PC-3 (cell line): ENCODE measurements around the gene ESYT1. TPM values are rescaled to one million over a fixed set of nuclear protein-coding genes. Genes with fewer than 3 reads are reported as not detected.

Experiments
- ATAC-seq: fragments of 200-7000 bp; cut with Tn5 transposase; 2 replicates; pipeline ENCODE4 v1.9.1; 2020; ENCODE audit warnings: mild to moderate bottlenecking, moderate library complexity
- BruUV-seq: library from RNA; stranded (reverse); fragments of 400-500 nt; replicated peaks from 2 replicates; lab custom pipeline; 2021; lab: Mats Ljungman, UMichigan
- CTCF ChIA-PET: fragments of 300-600 bp; sonication (Branson Sonifier 250); formaldehyde crosslinking; loops from one replicate; lab custom pipeline; 2022; ENCODE audit warnings: antibody characterized with exemption; lab: Charles Lee
- POLR2A ChIA-PET: fragments of 300-600 bp; sonication (Branson Sonifier 250); formaldehyde crosslinking; loops from one replicate; lab custom pipeline; 2022; ENCODE audit warnings: antibody characterized with exemption; ENCODE audit not compliant: unreplicated experiment; lab: Charles Lee
- DNase-seq: peaks from one replicate; pipeline ENCODE4 v3.0.0-alpha.2; 2015
- H2AFZ ChIP-seq: fragments of 300-600 bp; sonication (generic); 2 replicates; pipeline ENCODE4 v1.6.0; 2016; ENCODE audit warnings: antibody characterized with exemption, low read length
- H3F3A ChIP-seq: fragments of 300-600 bp; sonication (generic); one replicate; pipeline ENCODE4 v1.6.0; 2017; ENCODE audit warnings: antibody characterized with exemption, low read length, control low read depth, mild to moderate bottlenecking; ENCODE audit not compliant: unreplicated experiment
- H3K27ac ChIP-seq: fragments of 300-600 bp; sonication (generic); 2 replicates; pipeline ENCODE4 v1.5.1; 2016; ENCODE audit warnings: mild to moderate bottlenecking, low read length
- H3K27me3 ChIP-seq: fragments of 300-600 bp; sonication (generic); 2 replicates; pipeline ENCODE4 v1.6.1; 2016; ENCODE audit warnings: low read length, mixed read lengths
- H3K36me3 ChIP-seq: fragments of 300-600 bp; sonication (generic); 2 replicates; pipeline ENCODE4 v1.6.1; 2016; ENCODE audit warnings: low read depth, mixed run types, low read length, mixed read lengths
- H3K4me1 ChIP-seq: fragments of 300-600 bp; sonication (generic); 2 replicates; pipeline ENCODE4 v1.5.1; 2016; ENCODE audit warnings: low read length; ENCODE audit not compliant: insufficient read depth
- H3K4me2 ChIP-seq: fragments of 300-600 bp; sonication (generic); 2 replicates; pipeline ENCODE4 v1.6.0; 2016; ENCODE audit warnings: low read length
- H3K4me3 ChIP-seq: fragments of 300-600 bp; sonication (generic); 2 replicates; pipeline ENCODE4 v1.5.1; 2016; ENCODE audit warnings: mild to moderate bottlenecking, low read length, mixed read lengths
- H3K79me2 ChIP-seq: fragments of 300-600 bp; sonication (generic); 2 replicates; pipeline ENCODE4 v1.6.1; 2017; ENCODE audit warnings: low read length, mixed read lengths
- H3K9ac ChIP-seq: fragments of 300-600 bp; sonication (generic); 2 replicates; pipeline ENCODE4 v1.6.0; 2016; ENCODE audit warnings: mild to moderate bottlenecking, low read length
- H3K9me2 ChIP-seq: fragments of 300-600 bp; sonication (generic); replicated peaks from 2 replicates; pipeline ENCODE4 v1.6.1; 2016; ENCODE audit warnings: mixed run types, low read length, mixed read lengths
- H3K9me3 ChIP-seq: fragments of 300-600 bp; sonication (generic); 2 replicates; pipeline ENCODE4 v1.6.1; 2016; ENCODE audit warnings: low read length, mixed read lengths
- H4K20me1 ChIP-seq: fragments of 300-600 bp; sonication (generic); 2 replicates; pipeline ENCODE4 v1.6.1; 2016; ENCODE audit warnings: low read length, mixed read lengths
- EZH2 ChIP-seq: fragments of 300-600 bp; sonication (generic); IDR thresholded peaks from one replicate; pipeline ENCODE4 v1.6.1; 2017; ENCODE audit warnings: antibody characterized with exemption, mild to moderate bottlenecking, low read length; ENCODE audit not compliant: unreplicated experiment
- EZH2phosphoT487 ChIP-seq: fragments of 300-600 bp; sonication (generic); IDR thresholded peaks from 2 replicates; pipeline ENCODE4 v1.6.1; 2018; ENCODE audit warnings: mild to moderate bottlenecking, antibody characterized with exemption, low read length, borderline replicate concordance
- intact Hi-C: fragments of 100-400 bp; cut with micrococcal nuclease; formaldehyde crosslinking; loops from 2 replicates; pipeline ENCODE4 v1.9.0; 2023
- total RNA-seq: library from RNA; depleted of rRNA; stranded (reverse); fragments of >200 nt; gene quantifications from 2 replicates; pipeline ENCODE4 v1.2.3, GENCODE V29; 2014
- TF ChIP-seq, protein P1 (sequence below): fragments of 300-600 bp; sonication (generic); conservative IDR thresholded peaks from 2 replicates; pipeline ENCODE4 v1.5.1; 2017; ENCODE audit warnings: antibody characterized with exemption, low read depth, mild to moderate bottlenecking, low read length

Gene ESYT1
- total RNA-seq, 1 experiment from 2014 or later, result 120 TPM

DNA sequence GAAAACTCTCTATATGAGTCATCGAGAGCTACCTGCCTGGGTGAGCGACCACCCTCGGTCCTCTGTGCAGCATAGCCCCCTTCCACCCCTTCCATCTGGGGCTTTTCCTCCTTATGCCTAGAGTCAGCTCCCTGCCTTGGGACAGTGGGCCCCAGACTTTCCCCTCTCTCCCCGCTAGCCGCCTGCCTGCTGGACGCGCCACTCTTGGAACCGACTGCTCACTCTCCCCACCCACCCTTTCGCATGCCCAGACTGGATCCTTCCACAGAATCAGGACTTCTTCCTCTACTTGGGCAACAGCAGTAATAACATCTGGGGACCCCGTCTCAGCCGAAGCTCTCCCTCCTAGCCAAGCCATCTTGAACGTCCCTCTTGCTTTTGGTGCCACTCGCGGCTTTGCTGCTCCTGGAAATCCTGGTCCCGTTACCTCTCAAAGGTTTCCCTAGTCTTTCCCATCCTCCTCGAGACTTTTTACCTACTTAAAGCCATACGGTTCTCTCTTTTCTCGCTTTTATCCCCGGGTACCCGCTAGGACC is 671 bp downstream of the ESYT1 start:
- Histone ChIP-seq H3K27me3 (no peaks in the 10 kb centered on the region), H3K4me3 (peak overlapping the region; percentile 96), H3K27ac (no peak overlapping the region; the same call in 1 of the 2 replicates), H3K4me1 (peaks cover 33% of the 10 kb centered on the region), H3K9me2 (no peaks in the 10 kb centered on the region), H2AFZ (peak overlapping the region; percentile 85), H3K9ac (peak overlapping the region; percentile 84), H3K79me2 (peaks cover 25% of the 10 kb centered on the region), H3K36me3 (peaks cover 26% of the 10 kb centered on the region), H4K20me1 (no peaks in the 10 kb centered on the region), H3F3A (no peaks in the 10 kb centered on the region), H3K9me3 (no peaks in the 10 kb centered on the region), H3K4me2 (peak overlapping the region; percentile 100)
- ATAC-seq (peak; percentile 6), DNase-seq (no peak)
- no peak for TF ChIP-seq EZH2phosphoT487
- TF ChIP-seq, protein P1, sequence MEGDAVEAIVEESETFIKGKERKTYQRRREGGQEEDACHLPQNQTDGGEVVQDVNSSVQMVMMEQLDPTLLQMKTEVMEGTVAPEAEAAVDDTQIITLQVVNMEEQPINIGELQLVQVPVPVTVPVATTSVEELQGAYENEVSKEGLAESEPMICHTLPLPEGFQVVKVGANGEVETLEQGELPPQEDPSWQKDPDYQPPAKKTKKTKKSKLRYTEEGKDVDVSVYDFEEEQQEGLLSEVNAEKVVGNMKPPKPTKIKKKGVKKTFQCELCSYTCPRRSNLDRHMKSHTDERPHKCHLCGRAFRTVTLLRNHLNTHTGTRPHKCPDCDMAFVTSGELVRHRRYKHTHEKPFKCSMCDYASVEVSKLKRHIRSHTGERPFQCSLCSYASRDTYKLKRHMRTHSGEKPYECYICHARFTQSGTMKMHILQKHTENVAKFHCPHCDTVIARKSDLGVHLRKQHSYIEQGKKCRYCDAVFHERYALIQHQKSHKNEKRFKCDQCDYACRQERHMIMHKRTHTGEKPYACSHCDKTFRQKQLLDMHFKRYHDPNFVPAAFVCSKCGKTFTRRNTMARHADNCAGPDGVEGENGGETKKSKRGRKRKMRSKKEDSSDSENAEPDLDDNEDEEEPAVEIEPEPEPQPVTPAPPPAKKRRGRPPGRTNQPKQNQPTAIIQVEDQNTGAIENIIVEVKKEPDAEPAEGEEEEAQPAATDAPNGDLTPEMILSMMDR, result no peak
- no peak for TF ChIP-seq EZH2
- intact Hi-C loops, result no loop called here
- no TSS peak for BruUV-seq
- ChIA-PET CTCF (interaction anchor here (1.7 to 1.8 kb wide), 2 partner anchors 10 to 60 kb away, joined by 11 to 17 read pairs; partner anchors contain the start of genes SMARCC2 and ZC3H10), POLR2A (interaction anchor here (0.6 to 1.4 kb wide), 5 partner anchors 30 to 93 kb away, joined by 4 to 17 read pairs (median 4); partner anchors contain the start of genes MYL6 and RNF41)

DNA sequence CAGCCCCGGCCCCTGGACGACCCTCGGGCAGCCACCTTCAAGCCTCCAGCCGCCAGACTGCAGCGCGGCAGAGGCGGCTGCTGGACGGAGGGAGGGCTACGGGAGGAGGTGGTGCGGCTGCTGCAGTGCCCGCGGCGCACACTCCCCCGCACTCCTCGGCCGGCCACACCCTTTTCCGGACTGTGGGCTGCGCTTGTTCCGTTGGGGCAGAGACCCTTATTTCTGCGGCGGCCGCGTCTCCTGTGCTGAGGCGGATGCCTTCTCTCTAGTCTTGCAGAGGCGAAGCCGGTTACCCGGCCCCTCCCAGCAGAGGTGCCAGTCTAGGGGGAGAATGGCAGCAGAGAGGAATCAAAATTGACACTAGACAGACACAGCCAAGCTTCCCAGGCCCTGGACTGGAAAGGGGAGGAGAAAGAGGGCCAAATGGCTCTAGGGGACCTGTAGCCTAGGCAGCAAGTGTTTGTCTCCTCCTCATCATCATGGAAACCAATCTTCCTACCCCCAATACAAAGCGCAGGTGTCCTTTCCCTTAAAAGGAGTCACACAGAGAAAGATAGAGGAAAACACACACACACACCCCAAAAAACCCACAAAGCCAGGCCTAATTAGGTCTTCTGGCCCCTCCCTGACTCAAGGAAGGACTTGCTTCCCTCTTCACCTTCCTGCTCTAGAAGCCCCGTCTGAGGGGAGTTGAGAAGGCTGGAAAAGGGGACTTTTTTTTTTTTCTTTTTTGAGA is 1.3 kb downstream of the ESYT1 start:
- Histone ChIP-seq H3K79me2 (peaks cover 25% of the 10 kb centered on the region), H2AFZ (peak overlapping the region; percentile 85), H3K27ac (no peak overlapping the region; the same call in 1 of the 2 replicates), H3F3A (no peaks in the 10 kb centered on the region), H3K36me3 (peaks cover 32% of the 10 kb centered on the region), H3K4me1 (peaks cover 27% of the 10 kb centered on the region), H3K27me3 (no peaks in the 10 kb centered on the region), H3K4me3 (peak overlapping the region; percentile 96), H4K20me1 (no peaks in the 10 kb centered on the region), H3K9me3 (no peaks in the 10 kb centered on the region), H3K4me2 (peak overlapping the region; percentile 100), H3K9ac (peak overlapping the region; percentile 84), H3K9me2 (no peaks in the 10 kb centered on the region)
- POLR2A ChIA-PET, result interaction anchor here (0.6 to 0.7 kb wide), 3 partner anchors 29 to 222 kb away, joined by 4 to 6 read pairs (median 5); partner anchors contain the start of gene MYL6
- ATAC-seq (peak; percentile 36), DNase-seq (peak; percentile 62)
- CTCF ChIA-PET, result no interaction called here
- intact Hi-C loops, result no loop called here
- TF ChIP-seq EZH2 (no peak), EZH2phosphoT487 (no peak)
- TF ChIP-seq, protein P1, result no peak
- BruUV-seq, result no TSS peak
